Liver (tissue), 9 donors: Measurements from ENCODE around the gene UBE2D2. TPM values are rescaled to one million over a fixed set of nuclear protein-coding genes. Genes with fewer than 3 reads are reported as not detected.
A peak's percentile ranks its signal among the peaks of the same experiment; 100 is the strongest.

ENCODE experiments used
- DNase-seq: peaks from one replicate; pipeline ENCODE4 v3.0.0-alpha.2; 2017; ENCODE audit warnings: low spot score
- H3K27ac ChIP-seq, 2 donors: one replicate each; pipeline ENCODE4 v1.7.0; 2013; ENCODE audit warnings: inconsistent platforms in 2 of 2, low read length in 2 of 2, control low read depth in 1 of 2, low read depth in 1 of 2, mild to moderate bottlenecking in 1 of 2
- H3K27me3 ChIP-seq, 4 donors: one replicate each; pipeline versions ENCODE4 v1.6.1 to v1.7.0; 2013; ENCODE audit warnings: low read length in 3 of 4, inconsistent platforms in 1 of 4, mild to moderate bottlenecking in 1 of 4, moderate library complexity in 1 of 4; ENCODE audit not compliant: control insufficient read depth in 4 of 4, insufficient read depth in 4 of 4
- H3K36me3 ChIP-seq, 4 donors: one replicate each; pipeline versions ENCODE4 v1.6.1 to v1.7.0; 2013; ENCODE audit warnings: low read length in 3 of 4, mild to moderate bottlenecking in 3 of 4, low read depth in 1 of 4, moderate library complexity in 1 of 4; ENCODE audit not compliant: control insufficient read depth in 4 of 4, insufficient read depth in 3 of 4
- H3K4me1 ChIP-seq, 4 donors: one replicate each; pipeline versions ENCODE4 v1.6.1 to v1.7.0; 2013; ENCODE audit warnings: low read length in 3 of 4, mild to moderate bottlenecking in 3 of 4, moderate library complexity in 1 of 4; ENCODE audit not compliant: control insufficient read depth in 4 of 4, insufficient read depth in 4 of 4
- H3K4me3 ChIP-seq, 3 donors: one replicate each; pipeline versions ENCODE4 v1.6.1 to v1.7.0; 2013; ENCODE audit warnings: low read length in 3 of 3, control low read depth in 1 of 3, low read depth in 1 of 3, mild to moderate bottlenecking in 1 of 3
- H3K9ac ChIP-seq, 2 donors: one replicate each; pipeline ENCODE4 v1.7.0; 2013; ENCODE audit warnings: low read length in 2 of 2, mild to moderate bottlenecking in 2 of 2, moderate library complexity in 2 of 2, control low read depth in 1 of 2, low read depth in 1 of 2
- H3K9me3 ChIP-seq, 4 donors: one replicate each; pipeline versions ENCODE4 v1.6.1 to v1.7.0; 2013; ENCODE audit warnings: low read length in 3 of 4; ENCODE audit not compliant: control insufficient read depth in 4 of 4
- ATF3 ChIP-seq: IDR thresholded peaks from 2 replicates; pipeline ENCODE4 v1.6.1; 2016; ENCODE audit warnings: antibody characterized with exemption
- CTCF ChIP-seq: fragments of 150-350 bp; IDR thresholded peaks from 2 replicates; pipeline ENCODE4 v1.5.1; 2017; ENCODE audit warnings: improper control_type of control experiment, low read depth, low read length; ENCODE audit not compliant: missing input control
- EGR1 ChIP-seq, 2 donors: IDR thresholded peaks; 2 replicates each; pipeline ENCODE4 v1.6.1; 2016 to 2018; ENCODE audit warnings: antibody characterized with exemption in 2 of 2, low read depth in 2 of 2
- FOXA1 ChIP-seq: IDR thresholded peaks from 2 replicates; pipeline ENCODE4 v1.6.1; 2016; ENCODE audit warnings: antibody characterized with exemption
- FOXA2 ChIP-seq: IDR thresholded peaks from 2 replicates; pipeline ENCODE4 v1.6.1; 2016; ENCODE audit warnings: antibody characterized with exemption
- GABPA ChIP-seq, 2 donors: IDR thresholded peaks in 1 of 2; conservative IDR thresholded peaks in 1 of 2; 2 replicates each; pipeline ENCODE4 v1.6.1; 2016; ENCODE audit warnings: antibody characterized with exemption in 2 of 2, mild to moderate bottlenecking in 1 of 2, moderate library complexity in 1 of 2
- HNF4A ChIP-seq, 2 donors: conservative IDR thresholded peaks; 2 replicates each; pipeline ENCODE4 v1.6.1; 2016; ENCODE audit warnings: antibody characterized with exemption in 2 of 2, mild to moderate bottlenecking in 2 of 2
- HNF4G ChIP-seq: IDR thresholded peaks from 2 replicates; pipeline ENCODE4 v1.6.1; 2016; ENCODE audit warnings: antibody characterized with exemption
- JUND ChIP-seq, 2 donors: IDR thresholded peaks; 2 replicates each; pipeline ENCODE4 v1.6.1; 2016; ENCODE audit warnings: antibody characterized with exemption in 2 of 2
- MAX ChIP-seq: IDR thresholded peaks from 2 replicates; pipeline ENCODE4 v1.6.1; 2016; ENCODE audit warnings: antibody characterized with exemption
- NR2F2 ChIP-seq: IDR thresholded peaks from 2 replicates; pipeline ENCODE4 v1.6.1; 2016; ENCODE audit warnings: antibody characterized with exemption
- RAD21 ChIP-seq, 2 donors: IDR thresholded peaks; 2 replicates each; pipeline ENCODE4 v1.6.1; 2016; ENCODE audit warnings: antibody characterized with exemption in 2 of 2, mild to moderate bottlenecking in 2 of 2
- REST ChIP-seq: IDR thresholded peaks from 2 replicates; pipeline ENCODE4 v1.6.1; 2016; ENCODE audit warnings: antibody characterized with exemption, mild to moderate bottlenecking
- RXRA ChIP-seq, 2 donors: IDR thresholded peaks; 2 replicates each; pipeline ENCODE4 v1.6.1; 2017 to 2018; ENCODE audit warnings: antibody characterized with exemption in 2 of 2, mild to moderate bottlenecking in 1 of 2
- SP1 ChIP-seq: IDR thresholded peaks from 2 replicates; pipeline ENCODE4 v1.6.1; 2018; ENCODE audit warnings: antibody characterized with exemption, mild to moderate bottlenecking
- YY1 ChIP-seq: IDR thresholded peaks from 2 replicates; pipeline ENCODE4 v1.6.1; 2016; ENCODE audit warnings: antibody characterized with exemption, mild to moderate bottlenecking
- ZBTB33 ChIP-seq: IDR thresholded peaks from 2 replicates; pipeline ENCODE4 v1.6.1; 2016; ENCODE audit warnings: antibody characterized with exemption
- WGBS: extraction: QIAGEN DNeasy Blood & Tissue Kit; methylation state at CpG from one replicate; pipeline ENCODE4 v1.1.7; 2013; 5-methylcytosine and 5-hydroxymethylcytosine counted together
- polyA plus RNA-seq, 2 donors: library from polyadenylated mRNA; stranded (reverse) in 1 of 2; unstranded in 1 of 2; fragments of 200-250 nt in 1 of 2; fragments of >200 nt in 1 of 2; fragmentation: Nextera tagmentation in 1 of 2; extraction: Ambion mirVana in 1 of 2; gene quantifications; one replicate each; pipeline versions ENCODE4 v1.2.1 to v1.2.3, GENCODE V29; 2013 to 2015
- total RNA-seq, 2 donors: library from RNA; depleted of rRNA; stranded (reverse); fragments of >200 nt; gene quantifications; one replicate each; pipeline ENCODE4 v1.2.3, GENCODE V29; 2014
- donor health status: healthy.
- donor health status: healthy.
- donor health status: healthy.
- donor health status: healthy.
- donor health status: healthy.

Gene UBE2D2
- total and polyA plus RNA-seq, 4 donors, result 17.0 to 53.6 (median 41.4) TPM

- TF ChIP-seq CTCF, result no peak
- TF ChIP-seq GABPA (IDR thresholded peaks at IDR 0.05 in 1 of 2, conservative IDR thresholded peaks at IDR 0.05 in 1 of 2), result no peak
- peak; percentile 74 for TF ChIP-seq SP1
- TF ChIP-seq HNF4A (conservative IDR thresholded peaks at IDR 0.05), result peak; percentile 76 to 89
- peak; percentile 96 for TF ChIP-seq NR2F2
- peak in 1 of 2 donors; percentile 80 for TF ChIP-seq JUND (IDR thresholded peaks at IDR 0.05)
- peak; percentile 89 to 94 for TF ChIP-seq RXRA (IDR thresholded peaks at IDR 0.05)
- TF ChIP-seq ATF3, result no peak
- peak in 1 of 2 donors; percentile 23 for TF ChIP-seq EGR1 (IDR thresholded peaks at IDR 0.05; ENCODE audit: low read depth in 2 of 2)
- TF ChIP-seq FOXA2, result peak; percentile 50
- TF ChIP-seq MAX, result peak; percentile 61
- peak; percentile 40 for TF ChIP-seq FOXA1
Measured at GRCh38 chr5:139642891-139643871, 82.0 kb downstream of the UBE2D2 start (continued).

- H3K36me3 ChIP-seq, result no peaks in the 10 kb centered on the region
- 34% methylated on average over 5 of the region's 5 CpGs for WGBS
- no peaks in the 10 kb centered on the region for H3K27me3 ChIP-seq
- TF ChIP-seq CTCF (no peak), ATF3 (no peak), FOXA1 (no peak), MAX (peak; percentile 56), JUND (IDR thresholded peaks at IDR 0.05) (peak in 1 of 2 donors; percentile 58), YY1 (peak; percentile 50), RAD21 (IDR thresholded peaks at IDR 0.05) (peak in 1 of 2 donors; percentile 27), RXRA (IDR thresholded peaks at IDR 0.05) (peak; percentile 88 to 90), ZBTB33 (peak; percentile 11), NR2F2 (peak; percentile 70), HNF4G (peak; percentile 30), SP1 (peak; percentile 71), HNF4A (conservative IDR thresholded peaks at IDR 0.05) (peak; percentile 85 to 92), REST (peak; percentile 40)
- H3K4me1 ChIP-seq, result peaks cover 27 to 77% (median 69%) of the 10 kb centered on the region in 4 donors
- H3K9ac ChIP-seq, result no peak overlapping the region
- no peaks in the 10 kb centered on the region for H3K9me3 ChIP-seq
- H3K27ac ChIP-seq, result peak overlapping the region; percentile 81 to 88
- no peak overlapping the region for H3K4me3 ChIP-seq
- DNase-seq, result no peak
Measured at GRCh38 chr5:139644001-139644456, 82.9 kb downstream of the UBE2D2 start.
